WERI-Rb-1 (cell line): ENCODE measurements around the gene PSMD13.
"Not testable (repeated sequence)": the region's sequence is repeated elsewhere in the genome, so short reads cannot be mapped to it uniquely, and the experiment has no call there.

Experiments used
- DNase-seq: peaks from one replicate; pipeline ENCODE4 v3.0.0-alpha.2; 2020
- H3K27ac ChIP-seq: fragments of 250-450 bp; sonication (Bioruptor Pico); 2 replicates; pipeline ENCODE4 v1.5.1; 2020; ENCODE audit warnings: mild to moderate bottlenecking, moderate library complexity
- H3K27me3 ChIP-seq: fragments of 250-450 bp; sonication (Bioruptor Pico); 2 replicates; pipeline ENCODE4 v1.5.1; 2021; ENCODE audit warnings: mild to moderate bottlenecking, low read depth, moderate library complexity; ENCODE audit not compliant: insufficient read depth, severe bottlenecking
- H3K36me3 ChIP-seq: fragments of 250-450 bp; sonication (Bioruptor Pico); 2 replicates; pipeline ENCODE4 v1.5.1; 2020; ENCODE audit warnings: mild to moderate bottlenecking, moderate library complexity
- H3K4me3 ChIP-seq: 2 replicates; pipeline ENCODE4 v1.5.1; 2011; ENCODE audit warnings: low read depth, mild to moderate bottlenecking, control low read depth, low read length
- H3K9me3 ChIP-seq: fragments of 250-450 bp; sonication (Bioruptor Pico); 2 replicates; pipeline ENCODE4 v1.5.1; 2021; ENCODE audit warnings: mild to moderate bottlenecking, moderate library complexity; ENCODE audit not compliant: severe bottlenecking
- TF ChIP-seq, protein P1 (sequence below): IDR thresholded peaks from 2 replicates; pipeline ENCODE4 v1.5.1; 2011; ENCODE audit warnings: low read depth, mild to moderate bottlenecking, control low read depth, inconsistent platforms, low read length

The PSMD13 gene

DNA sequence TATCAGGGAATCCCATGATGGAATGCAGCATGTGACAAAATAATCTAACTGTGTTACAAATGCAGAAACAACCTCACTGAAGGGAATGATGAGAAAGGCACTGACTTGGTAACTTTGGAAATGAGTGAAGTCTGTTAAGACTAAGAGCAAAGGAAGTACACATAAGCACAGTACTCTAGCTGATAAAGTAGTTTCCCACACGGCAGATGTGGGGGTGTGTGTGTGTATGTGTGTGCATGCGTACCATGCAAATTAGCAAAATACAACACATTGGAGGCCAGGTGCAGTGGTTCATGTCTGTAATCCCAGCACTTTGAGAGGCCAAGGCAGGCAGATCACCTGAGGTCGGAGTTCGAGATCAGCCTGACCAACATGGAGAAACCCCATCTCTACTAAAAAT is 24.8 kb downstream of the PSMD13 start:
- Histone ChIP-seq H3K27ac (no peak overlapping the region), H3K4me3 (no peak overlapping the region), H3K36me3 (no peaks in the 10 kb centered on the region), H3K9me3 (peaks cover 4% of the 10 kb centered on the region), H3K27me3 (no peaks in the 10 kb centered on the region)
- DNase-seq, result no peak
- TF ChIP-seq, protein P1, sequence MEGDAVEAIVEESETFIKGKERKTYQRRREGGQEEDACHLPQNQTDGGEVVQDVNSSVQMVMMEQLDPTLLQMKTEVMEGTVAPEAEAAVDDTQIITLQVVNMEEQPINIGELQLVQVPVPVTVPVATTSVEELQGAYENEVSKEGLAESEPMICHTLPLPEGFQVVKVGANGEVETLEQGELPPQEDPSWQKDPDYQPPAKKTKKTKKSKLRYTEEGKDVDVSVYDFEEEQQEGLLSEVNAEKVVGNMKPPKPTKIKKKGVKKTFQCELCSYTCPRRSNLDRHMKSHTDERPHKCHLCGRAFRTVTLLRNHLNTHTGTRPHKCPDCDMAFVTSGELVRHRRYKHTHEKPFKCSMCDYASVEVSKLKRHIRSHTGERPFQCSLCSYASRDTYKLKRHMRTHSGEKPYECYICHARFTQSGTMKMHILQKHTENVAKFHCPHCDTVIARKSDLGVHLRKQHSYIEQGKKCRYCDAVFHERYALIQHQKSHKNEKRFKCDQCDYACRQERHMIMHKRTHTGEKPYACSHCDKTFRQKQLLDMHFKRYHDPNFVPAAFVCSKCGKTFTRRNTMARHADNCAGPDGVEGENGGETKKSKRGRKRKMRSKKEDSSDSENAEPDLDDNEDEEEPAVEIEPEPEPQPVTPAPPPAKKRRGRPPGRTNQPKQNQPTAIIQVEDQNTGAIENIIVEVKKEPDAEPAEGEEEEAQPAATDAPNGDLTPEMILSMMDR, result no peak

DNA sequence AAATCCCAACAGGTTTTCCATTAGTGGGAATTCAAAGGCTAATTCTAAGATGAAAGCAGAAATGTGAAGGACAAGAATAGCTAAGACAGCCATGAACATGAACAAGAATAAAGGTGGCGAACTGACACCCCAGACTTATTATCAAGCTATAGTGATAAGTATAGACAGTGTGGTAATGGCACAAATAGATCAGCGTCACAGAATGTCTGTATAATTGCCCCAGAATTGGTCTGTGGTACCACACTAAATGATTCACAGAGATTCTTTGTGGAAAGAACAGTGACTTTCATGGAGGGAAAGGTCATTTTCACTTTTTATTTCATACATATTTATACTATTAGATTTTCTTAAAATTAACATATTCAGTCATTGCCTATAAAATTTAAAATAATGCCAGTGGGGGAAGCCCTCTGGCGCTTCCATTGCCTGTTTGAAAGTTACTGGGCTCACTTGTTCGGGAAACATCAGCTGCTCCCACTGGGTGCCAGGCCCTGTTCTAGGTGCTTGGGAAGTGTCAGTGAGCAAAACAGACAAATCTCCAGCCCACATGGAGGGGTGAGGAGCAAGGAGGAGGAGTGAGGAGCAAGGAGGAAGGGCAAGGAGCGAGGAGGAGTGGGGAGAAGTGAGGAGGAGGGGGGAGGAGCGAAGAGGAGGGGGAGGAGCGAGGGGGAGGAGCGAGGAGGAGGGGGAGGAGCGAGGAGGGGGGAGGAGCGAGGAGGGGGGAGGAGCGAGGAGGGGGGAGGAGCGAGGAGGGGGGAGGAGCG is 30.1 kb downstream of the PSMD13 start:
- Histone ChIP-seq H3K4me3 (no peak overlapping the region), H3K27me3 (no peaks in the 10 kb centered on the region), H3K27ac (no peak overlapping the region), H3K36me3 (no peaks in the 10 kb centered on the region), H3K9me3 (peaks cover 4% of the 10 kb centered on the region)
- TF ChIP-seq, protein P1, result no peak
- DNase-seq, result no peak

DNA sequence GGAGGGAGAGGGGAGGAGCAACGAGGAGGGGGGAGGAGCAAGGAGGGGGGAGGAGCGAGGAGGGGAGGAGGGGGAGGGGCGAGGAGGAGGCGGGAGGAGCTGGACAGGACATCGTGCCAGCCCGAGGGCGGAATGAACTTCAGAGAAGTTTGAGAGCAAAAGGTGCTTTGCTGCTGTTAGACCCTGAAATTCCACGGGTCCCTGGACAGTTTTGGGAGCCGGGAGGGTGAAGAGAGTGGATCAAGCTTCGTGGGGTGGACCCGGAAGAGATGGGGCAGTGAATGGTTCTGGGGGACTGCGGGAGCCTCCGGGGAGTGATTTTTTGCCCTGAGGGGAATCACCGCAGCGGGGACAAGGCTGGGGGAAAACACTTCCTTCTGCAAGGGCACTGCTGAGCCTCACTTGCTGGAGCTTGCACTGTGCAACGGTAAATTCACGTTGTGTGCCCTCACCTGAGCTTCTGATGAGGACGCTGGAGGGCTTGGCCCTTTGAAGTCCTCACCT is 30.8 kb downstream of the PSMD13 start:
- Histone ChIP-seq H3K36me3 (no peaks in the 10 kb centered on the region), H3K4me3 (no peak overlapping the region), H3K27ac (no peak overlapping the region), H3K27me3 (no peaks in the 10 kb centered on the region), H3K9me3 (peaks cover 4% of the 10 kb centered on the region)
- DNase-seq, result no peak
- TF ChIP-seq, protein P1, result no peak

DNA sequence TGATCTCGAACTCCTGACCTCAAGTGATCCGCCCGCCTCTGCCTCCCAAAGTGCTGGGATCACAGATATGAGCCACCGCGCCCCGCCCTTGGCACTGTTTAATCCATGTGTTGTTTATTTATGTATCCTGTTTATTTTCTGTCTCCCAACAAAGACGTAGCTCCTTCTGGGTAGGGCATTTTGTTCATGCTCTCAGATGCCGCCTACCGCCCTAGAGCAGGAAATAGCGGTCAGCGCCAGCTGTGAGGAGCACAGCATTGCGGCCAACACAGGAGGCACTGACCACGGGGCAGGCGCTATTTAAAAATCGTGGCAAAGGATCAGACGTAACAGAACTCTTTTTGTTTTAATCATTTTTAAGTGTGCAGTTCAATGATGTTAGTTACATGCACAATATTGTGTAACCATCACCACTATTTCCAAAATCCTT is 32.0 kb downstream of the PSMD13 start:
- H3K4me3 ChIP-seq, H3K9me3 ChIP-seq, H3K27ac ChIP-seq, DNase-seq, H3K27me3 ChIP-seq, H3K36me3 ChIP-seq: not testable (repeated sequence)

DNA sequence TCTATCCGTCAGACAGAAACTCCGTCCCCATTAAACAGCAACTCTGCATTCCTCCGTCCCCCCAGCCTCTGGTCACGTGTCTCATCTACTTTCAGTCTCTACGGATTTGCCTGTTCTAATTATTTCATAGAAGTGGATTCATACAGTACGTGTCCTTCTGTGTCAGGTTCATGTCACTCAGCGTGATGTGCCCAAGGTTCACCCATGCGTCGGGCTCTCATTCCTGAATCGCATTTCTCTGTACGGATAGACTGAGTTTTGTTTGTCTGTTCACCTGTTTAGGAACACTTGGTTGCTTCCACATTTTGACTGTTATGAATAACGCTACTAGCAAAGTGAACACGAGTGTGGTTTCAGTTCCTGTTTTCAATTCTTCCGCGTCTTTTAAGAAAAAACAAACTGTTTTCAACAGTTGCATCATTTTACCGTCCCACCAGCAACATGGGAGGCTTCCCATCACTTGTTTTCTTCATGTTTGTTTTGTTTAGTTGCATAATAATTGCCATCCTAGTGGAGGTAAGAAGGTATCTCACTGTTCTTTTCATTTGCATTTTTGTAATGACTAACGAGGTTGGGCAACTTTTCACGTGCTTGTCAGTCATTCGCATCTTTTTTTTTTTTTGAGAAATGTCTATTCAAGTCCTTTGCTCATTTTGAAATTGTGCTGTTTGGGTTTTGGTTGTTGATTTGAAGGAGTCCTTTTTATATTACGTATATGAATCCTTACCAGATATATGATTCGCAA is 32.5 kb downstream of the PSMD13 start:
- no peak for DNase-seq
- Histone ChIP-seq H3K9me3 (peaks cover 4% of the 10 kb centered on the region), H3K4me3 (no peak overlapping the region), H3K27ac (no peak overlapping the region), H3K36me3 (no peaks in the 10 kb centered on the region), H3K27me3 (no peaks in the 10 kb centered on the region)
- TF ChIP-seq, protein P1, result no peak
